Esophagus squamous epithelium (tissue), 5 donors: Measurements from ENCODE around the gene KCNC3. TPM values are rescaled to one million over a fixed set of nuclear protein-coding genes. Genes with fewer than 3 reads are reported as not detected.

ENCODE experiments used
- DNase-seq: peaks from one replicate; lab custom pipeline; 2025; lab: John Stamatoyannopoulos, UW
- H3K27ac ChIP-seq, 4 donors: fragments of 200-600 bp; sonication (generic); one replicate each; pipeline ENCODE4 v1.5.1; 2016 to 2019; ENCODE audit warnings: mild to moderate bottlenecking in 1 of 4
- H3K27me3 ChIP-seq, 4 donors: fragments of 200-600 bp; sonication (generic); 1 replicate in 3 of 4; 2 replicates in 1 of 4; pipeline versions ENCODE4 v1.5.1 to v1.6.0; 2017 to 2021; ENCODE audit warnings: antibody characterized with exemption in 1 of 4
- H3K36me3 ChIP-seq, 3 donors: fragments of 200-600 bp; sonication (generic); one replicate each; pipeline ENCODE4 v1.5.1; 2016 to 2019
- H3K4me1 ChIP-seq, 3 donors: fragments of 200-600 bp; sonication (generic); one replicate each; pipeline ENCODE4 v1.5.1; 2017 to 2019
- H3K4me3 ChIP-seq, 4 donors: fragments of 200-600 bp; sonication (generic); 1 replicate in 3 of 4; 2 replicates in 1 of 4; pipeline ENCODE4 v1.5.1; 2016 to 2019; ENCODE audit warnings: mild to moderate bottlenecking in 2 of 4, moderate library complexity in 1 of 4
- H3K9me3 ChIP-seq, 3 donors: fragments of 200-600 bp; sonication (generic); one replicate each; pipeline ENCODE4 v1.5.1; 2016 to 2019
- POLR2A ChIP-seq, 4 donors: fragments of 450-650 bp; IDR thresholded peaks; one replicate each; pipeline ENCODE4 v1.6.1; 2017; ENCODE audit warnings: antibody characterized with exemption in 4 of 4, mild to moderate bottlenecking in 4 of 4, moderate library complexity in 3 of 4
- WGBS, 2 donors: methylation state at CpG; one replicate each; pipeline ENCODE4 v1.1.5; 2018; 5-methylcytosine and 5-hydroxymethylcytosine counted together
- intact Hi-C: fragments of 100-400 bp; cut with DNase I; formaldehyde crosslinking; loops from one replicate; pipeline ENCODE4 v1.15.0; 2022
- total RNA-seq, 4 donors: library from RNA; depleted of rRNA; stranded (reverse); fragments of >200 nt; gene quantifications; one replicate each; pipeline ENCODE4 v1.1.0, GENCODE V29; 2016
- TF ChIP-seq, protein P1 (sequence below), 6 experiments: fragments of 450-650 bp in 4 of 6; fragments of 200-600 bp in 2 of 6; sonication (generic) in 2 of 6; IDR thresholded peaks; one replicate each; pipeline ENCODE4 v1.5.1; 2016 to 2019; ENCODE audit warnings: antibody characterized with exemption in 6 of 6, mild to moderate bottlenecking in 4 of 6, moderate library complexity in 4 of 6
- donor health status: DM: yes; HTN: yes; CAD: no.

KCNC3 gene
- total RNA-seq, 4 donors from 2014 or later = 0.48 to 0.87 (median 0.57) TPM; not detected in 1

DNA sequence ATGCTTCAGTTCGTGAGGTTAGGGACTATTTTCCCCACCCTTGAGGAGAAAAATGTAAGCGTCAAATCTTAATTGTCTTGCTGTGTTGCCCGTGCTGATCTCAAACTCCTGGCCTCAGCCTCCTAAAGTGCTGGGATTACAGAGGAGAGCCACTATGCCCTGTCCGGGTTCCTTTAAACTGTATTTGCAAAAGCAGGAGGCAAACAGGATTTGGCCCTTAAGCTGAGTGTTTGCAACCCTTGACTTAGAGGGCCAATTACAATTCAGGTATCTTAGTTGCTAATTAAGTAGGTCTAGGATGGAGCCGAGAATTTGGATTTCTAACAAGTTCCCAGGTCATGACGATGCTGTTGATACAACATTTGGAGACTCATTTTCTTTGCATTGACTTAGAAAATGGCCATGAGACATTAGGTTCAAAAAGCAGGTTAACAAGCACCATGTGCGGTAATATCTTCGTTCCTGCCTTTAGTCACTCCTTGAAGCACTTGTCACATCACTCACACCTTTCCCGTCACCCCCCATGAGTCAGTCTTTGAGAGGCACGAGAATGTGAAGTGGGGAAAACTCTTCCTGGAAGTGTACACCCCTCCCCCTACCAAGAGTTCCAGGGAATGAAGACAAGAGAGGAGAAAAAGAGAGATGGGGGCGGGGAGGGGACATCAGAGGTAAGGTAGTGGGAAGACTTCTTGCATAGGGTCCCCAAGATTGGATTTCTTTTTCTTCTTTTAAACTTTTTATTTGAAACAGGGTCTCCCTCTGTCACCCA lies 33.7 kb upstream of the KCNC3 start:
- Histone ChIP-seq H3K4me3 (no peak overlapping the region), H3K27me3 (peaks cover 0 to 9% (median 0%) of the 10 kb centered on the region in 4 donors), H3K9me3 (no peaks in the 10 kb centered on the region), H3K4me1 (peaks cover 0 to 21% (median 0%) of the 10 kb centered on the region in 3 donors), H3K27ac (no peak overlapping the region), H3K36me3 (no peaks in the 10 kb centered on the region)
- 59% methylated on average over 9 to 11 of the region's 11 CpGs for WGBS, 2 donors
- intact Hi-C loops = no loop called here
- no peak for DNase-seq
- TF ChIP-seq POLR2A (IDR thresholded peaks at IDR 0.05) = no peak
- TF ChIP-seq, protein P1, sequence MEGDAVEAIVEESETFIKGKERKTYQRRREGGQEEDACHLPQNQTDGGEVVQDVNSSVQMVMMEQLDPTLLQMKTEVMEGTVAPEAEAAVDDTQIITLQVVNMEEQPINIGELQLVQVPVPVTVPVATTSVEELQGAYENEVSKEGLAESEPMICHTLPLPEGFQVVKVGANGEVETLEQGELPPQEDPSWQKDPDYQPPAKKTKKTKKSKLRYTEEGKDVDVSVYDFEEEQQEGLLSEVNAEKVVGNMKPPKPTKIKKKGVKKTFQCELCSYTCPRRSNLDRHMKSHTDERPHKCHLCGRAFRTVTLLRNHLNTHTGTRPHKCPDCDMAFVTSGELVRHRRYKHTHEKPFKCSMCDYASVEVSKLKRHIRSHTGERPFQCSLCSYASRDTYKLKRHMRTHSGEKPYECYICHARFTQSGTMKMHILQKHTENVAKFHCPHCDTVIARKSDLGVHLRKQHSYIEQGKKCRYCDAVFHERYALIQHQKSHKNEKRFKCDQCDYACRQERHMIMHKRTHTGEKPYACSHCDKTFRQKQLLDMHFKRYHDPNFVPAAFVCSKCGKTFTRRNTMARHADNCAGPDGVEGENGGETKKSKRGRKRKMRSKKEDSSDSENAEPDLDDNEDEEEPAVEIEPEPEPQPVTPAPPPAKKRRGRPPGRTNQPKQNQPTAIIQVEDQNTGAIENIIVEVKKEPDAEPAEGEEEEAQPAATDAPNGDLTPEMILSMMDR (IDR thresholded peaks at IDR 0.05) = no peak

DNA sequence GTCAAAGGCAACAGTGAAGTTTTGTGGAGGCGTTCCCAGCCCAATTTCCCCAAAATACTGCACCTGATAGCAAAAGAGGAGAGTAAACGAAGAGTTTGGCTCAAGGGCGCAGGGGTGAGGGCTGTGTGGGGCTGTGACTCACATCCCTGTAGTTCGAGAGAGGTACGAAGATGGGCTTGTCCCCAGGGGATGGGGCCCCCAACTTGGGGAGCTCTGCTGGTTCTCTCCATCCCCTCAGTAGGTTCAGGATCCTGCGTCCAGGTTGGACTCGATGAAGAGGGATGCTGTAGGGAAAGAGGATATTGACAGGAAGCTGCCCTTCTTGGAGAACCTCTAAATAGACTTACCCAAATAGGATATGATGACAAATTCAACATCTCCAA lies 32.8 kb upstream of the KCNC3 start:
- 75 to 85% methylated on average over 4 to 7 of the region's 7 CpGs for WGBS, 2 donors
- DNase-seq = no peak
- Histone ChIP-seq H3K27ac (no peak overlapping the region), H3K4me1 (peaks cover 0 to 25% (median 0%) of the 10 kb centered on the region in 3 donors), H3K9me3 (no peaks in the 10 kb centered on the region), H3K36me3 (no peaks in the 10 kb centered on the region), H3K27me3 (peaks cover 0 to 15% (median 0%) of the 10 kb centered on the region in 4 donors), H3K4me3 (no peak overlapping the region)
- TF ChIP-seq POLR2A (IDR thresholded peaks at IDR 0.05) = no peak
- TF ChIP-seq, protein P1 (IDR thresholded peaks at IDR 0.05) = no peak
- intact Hi-C loops = no loop called here

DNA sequence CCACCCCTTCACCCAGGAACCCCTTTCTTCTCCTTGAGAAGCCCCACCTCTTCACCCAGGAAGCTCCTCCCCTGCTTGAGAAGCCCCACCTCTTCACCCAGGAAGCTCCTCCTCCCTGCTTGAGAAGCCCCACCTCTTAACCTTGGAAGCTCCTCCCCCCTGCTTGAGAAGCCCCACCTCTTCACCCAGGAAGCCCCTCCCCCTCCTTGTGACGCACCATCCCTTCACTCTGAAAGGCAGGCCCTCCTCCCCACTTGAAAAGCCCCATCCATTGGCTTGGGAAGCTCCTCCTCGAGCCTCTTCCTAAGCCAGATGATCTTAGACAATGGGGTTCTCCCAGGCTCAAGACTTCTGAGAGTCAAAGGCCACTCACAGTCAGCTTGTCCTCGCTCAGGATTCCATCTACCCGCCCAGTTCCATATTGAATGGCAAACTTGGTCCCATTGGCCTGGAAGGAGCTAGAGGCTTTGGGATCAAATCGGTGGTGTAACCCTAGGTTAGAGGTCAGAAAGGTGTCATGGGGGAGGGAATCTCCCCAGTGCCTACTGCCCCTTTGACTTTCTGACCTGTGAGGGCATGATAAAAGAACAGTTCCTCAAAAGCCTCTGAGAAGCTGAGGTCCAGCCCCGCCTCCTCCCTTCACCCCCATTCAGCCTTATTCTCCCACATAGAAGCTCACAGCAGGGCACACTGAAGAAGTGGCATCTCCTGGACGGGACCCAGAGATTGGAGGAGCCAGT lies 32.3 kb upstream of the KCNC3 start:
- no peak overlapping the region for H3K27ac ChIP-seq

DNA sequence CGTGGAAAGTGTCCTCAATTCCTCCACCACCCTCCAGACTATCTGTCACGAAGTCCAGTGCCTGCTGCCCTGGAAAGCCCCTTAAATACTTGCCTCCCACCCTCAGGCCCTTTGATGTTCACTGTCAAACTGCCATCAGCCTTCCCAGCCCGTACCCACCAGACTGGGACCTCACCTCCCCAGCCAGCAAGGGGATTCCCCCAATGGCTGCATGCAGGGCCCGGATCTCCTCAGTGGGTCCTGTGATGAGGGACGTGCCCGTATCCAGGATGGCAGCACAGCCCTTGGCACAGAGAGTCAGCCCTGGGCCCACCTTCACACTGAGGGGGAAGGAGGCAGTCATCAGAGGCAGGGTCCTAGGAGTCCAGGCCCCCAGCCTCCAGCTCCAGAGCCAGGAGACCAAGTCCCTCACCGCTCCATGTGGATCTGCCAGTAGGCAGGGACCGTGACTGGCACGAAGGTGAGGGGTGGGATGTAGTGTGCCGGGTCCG lies 30.2 kb upstream of the KCNC3 start:
- WGBS, 2 donors = 89% methylated on average over 4 of the region's 11 CpGs; no CpG with 5 or more reads in 1 of the 2 donors
- Histone ChIP-seq H3K4me1 (peaks cover 0 to 25% (median 0%) of the 10 kb centered on the region in 3 donors), H3K27ac (no peak overlapping the region), H3K4me3 (no peak overlapping the region), H3K9me3 (no peaks in the 10 kb centered on the region), H3K36me3 (no peaks in the 10 kb centered on the region), H3K27me3 (peaks cover 0 to 15% (median 0%) of the 10 kb centered on the region in 4 donors)
- DNase-seq = no peak
- TF ChIP-seq, protein P1 (IDR thresholded peaks at IDR 0.05) = no peak
- no peak for TF ChIP-seq POLR2A (IDR thresholded peaks at IDR 0.05)
- intact Hi-C loops = no loop called here

More for the DNA sequence above, 32.3 kb upstream of the KCNC3 start:
- peaks cover 0 to 25% (median 0%) of the 10 kb centered on the region in 3 donors for H3K4me1 ChIP-seq
- TF ChIP-seq, protein P1 (IDR thresholded peaks at IDR 0.05) = no peak
- no peak for TF ChIP-seq POLR2A (IDR thresholded peaks at IDR 0.05)
- H3K9me3 ChIP-seq = no peaks in the 10 kb centered on the region
- H3K36me3 ChIP-seq = no peaks in the 10 kb centered on the region
- 74 to 80% methylated on average over 4 to 6 of the region's 7 CpGs for WGBS, 2 donors
- intact Hi-C loops = no loop called here
- no peak for DNase-seq
- H3K4me3 ChIP-seq = no peak overlapping the region
- peaks cover 0 to 15% (median 0%) of the 10 kb centered on the region in 4 donors for H3K27me3 ChIP-seq
